Measurements from ENCODE around the gene SLC25A34.

SLC25A34 gene

DNA sequence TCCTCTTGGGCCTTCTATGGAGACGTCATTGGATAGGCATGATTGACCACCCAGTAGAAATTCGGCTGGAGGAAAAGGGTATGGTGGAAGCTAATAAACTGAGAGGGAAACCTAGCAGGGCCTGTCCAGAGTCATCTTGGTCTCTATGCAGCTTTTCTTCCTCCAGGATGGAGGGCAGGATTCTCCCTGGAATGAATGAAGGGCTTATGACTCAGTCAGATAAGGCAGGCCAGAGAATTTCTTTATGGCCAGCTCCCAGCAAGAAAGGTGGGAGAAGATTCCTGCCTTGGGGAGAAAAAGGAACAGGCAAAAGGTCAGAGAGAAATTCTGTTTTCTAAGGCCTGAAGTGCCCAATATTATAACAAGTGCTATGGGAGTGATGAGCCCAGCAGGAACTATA, 39.6 kb downstream of the SLC25A34 start:
- no peak for DNase-seq (ENCODE audit: low read depth, low spot score)

- no peak for DNase-seq (ENCODE audit: low read depth, low spot score)
Observed at GRCh38 chr1:15777909-15778707, 42.0 kb downstream of the SLC25A34 start.

- no peak for DNase-seq (ENCODE audit: low read depth, low spot score)
Observed at GRCh38 chr1:15785683-15786082, 49.6 kb downstream of the SLC25A34 start.

DNA sequence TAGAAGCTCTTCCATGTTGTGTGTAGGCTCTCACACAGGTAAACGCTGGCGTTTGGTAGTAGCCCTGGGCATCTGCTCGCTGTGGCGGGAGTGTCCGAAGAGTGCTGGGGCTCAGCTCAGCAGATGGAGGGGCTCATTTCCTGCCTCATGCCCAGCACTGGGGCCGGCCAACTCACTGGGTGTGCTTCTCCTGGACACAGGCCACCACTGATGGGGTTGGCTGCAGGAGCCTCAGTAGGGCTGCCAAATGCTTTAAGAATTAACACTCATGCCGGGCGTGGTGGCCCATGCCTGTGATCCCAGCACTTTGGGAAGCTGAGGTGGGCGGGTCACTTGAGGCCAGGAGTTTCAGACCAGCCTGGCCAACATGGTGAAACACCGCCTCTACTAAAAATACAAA, 50.5 kb downstream of the SLC25A34 start:
- DNase-seq (ENCODE audit: low read depth, low spot score): no peak

DNA sequence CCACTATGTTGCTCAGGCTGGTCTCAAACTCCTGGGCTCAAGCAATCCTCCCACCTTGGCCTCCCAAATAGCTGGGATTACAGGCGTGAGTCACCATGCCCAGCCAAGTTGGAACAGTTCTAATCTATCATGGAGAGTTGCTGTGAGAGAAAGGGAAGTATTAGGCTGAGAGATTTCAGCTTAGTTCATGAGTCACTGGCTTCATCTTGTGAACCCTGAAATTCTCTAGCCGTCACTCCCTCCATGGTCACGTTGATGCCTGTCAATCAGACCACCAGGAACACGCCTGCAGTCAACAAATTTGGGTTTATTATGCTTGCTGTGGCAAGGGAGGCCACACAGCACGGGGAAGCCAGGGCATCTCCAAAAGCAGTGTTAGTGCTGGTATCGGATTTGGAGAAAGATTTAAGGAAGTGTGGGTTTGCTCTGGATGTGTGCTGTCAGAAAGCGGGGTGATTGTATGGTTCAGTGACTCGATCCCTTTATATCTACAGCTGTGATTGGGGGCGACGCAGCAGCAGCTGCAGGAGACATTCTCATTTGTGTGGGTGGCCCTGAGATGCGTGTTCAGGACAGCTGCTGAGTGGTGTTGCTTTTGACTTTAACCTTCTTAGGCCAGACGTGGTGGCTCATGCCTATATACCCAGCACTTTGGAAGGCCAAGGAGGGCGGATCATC, 52.7 kb downstream of the SLC25A34 start:
- no peak for DNase-seq (ENCODE audit: low read depth, low spot score)

Measured in activated CD4-positive, CD25-positive, alpha-beta regulatory T cell treated with anti-CD3 and anti-CD28 coated beads, Interleukin-2, amount 50 U/mL, for 16 hours (primary cell).